Measurements from ENCODE around the gene PCLO. TPM values are rescaled to one million over a fixed set of nuclear protein-coding genes. Genes with fewer than 3 reads are reported as not detected.

Gene PCLO
- total RNA-seq, 1 experiment from 2014 or later = 4.1 TPM

- BruUV-seq (replicated peaks) = no TSS peak
- Mint-ChIP-seq H3K9me3 (ENCODE audit: unreplicated experiment) (no peaks in the 10 kb centered on the region), H3K4me3 (ENCODE audit: unreplicated experiment) (no peak overlapping the region), H3K4me1 (ENCODE audit: low read depth, unreplicated experiment) (no peaks in the 10 kb centered on the region), H3K27me3 (ENCODE audit: insufficient read depth, unreplicated experiment) (no peaks in the 10 kb centered on the region), H3K27ac (ENCODE audit: unreplicated experiment) (no peak overlapping the region), H3K36me3 (ENCODE audit: insufficient read depth, unreplicated experiment) (no peaks in the 10 kb centered on the region)
- no peak for TF ChIP-seq CTCF (IDR thresholded peaks at IDR 0.05; ENCODE audit: insufficient read depth in 1 of 2, low read depth in 1 of 2, low read length in 1 of 2, severe bottlenecking in 1 of 2, unreplicated experiment in 1 of 2)
- ChIA-PET POLR2A (no interaction called here), CTCF (no interaction called here)
- no peak overlapping the region for H3K4me3 ChIP-seq (ENCODE audit: low read depth, low read length)
- H3K36me3 ChIP-seq (ENCODE audit: control insufficient read depth, insufficient read depth, low read length) = no peaks in the 10 kb centered on the region
- no peaks in the 10 kb centered on the region for H3K4me1 ChIP-seq
- no peak for DNase-seq
- no peaks in the 10 kb centered on the region for H3K27me3 ChIP-seq (replicated peaks; ENCODE audit: control insufficient read depth, insufficient read depth, low read length)
- no peaks in the 10 kb centered on the region for H3K9me3 ChIP-seq
- intact Hi-C loops (cut with micrococcal nuclease; ENCODE audit: unreplicated experiment) = no loop called here
Measured at GRCh38 chr7:83014546-83014945, 148.1 kb downstream of the PCLO start.

DNA sequence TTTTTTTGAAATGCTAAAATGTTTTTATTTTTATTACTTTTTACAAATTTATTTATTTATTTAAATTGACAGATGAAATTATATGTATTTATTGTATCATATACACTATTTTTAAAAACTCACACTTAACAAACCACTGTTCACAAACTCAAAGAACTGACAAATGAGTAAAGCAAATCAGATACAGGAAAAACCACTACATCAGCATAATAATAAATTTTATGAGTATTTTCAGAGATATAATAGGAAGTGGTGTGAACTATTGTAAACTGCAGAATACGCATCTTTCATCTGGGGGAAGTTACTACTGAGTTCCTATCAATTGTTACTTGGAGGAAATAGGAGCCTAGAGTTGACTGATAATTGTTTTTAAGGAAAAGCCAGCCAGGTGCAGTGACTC, 150.7 kb downstream of the PCLO start:
- ChIA-PET POLR2A (no interaction called here), CTCF (interaction anchor here (0.7 kb wide), 1 partner anchor 29 kb away, joined by 3 read pairs; no protein-coding TSS in a partner anchor)
- no peaks in the 10 kb centered on the region for H3K36me3 Mint-ChIP-seq (ENCODE audit: insufficient read depth, unreplicated experiment)
- H3K27ac Mint-ChIP-seq (ENCODE audit: unreplicated experiment) = no peak overlapping the region
- H3K4me3 Mint-ChIP-seq (ENCODE audit: unreplicated experiment) = no peak overlapping the region
- no TSS peak for BruUV-seq (replicated peaks)
- Histone ChIP-seq H3K27me3 (replicated peaks; ENCODE audit: control insufficient read depth, insufficient read depth, low read length) (no peaks in the 10 kb centered on the region), H3K4me1 (no peaks in the 10 kb centered on the region), H3K9me3 (no peaks in the 10 kb centered on the region), H3K36me3 (ENCODE audit: control insufficient read depth, insufficient read depth, low read length) (no peaks in the 10 kb centered on the region), H3K4me3 (ENCODE audit: low read depth, low read length) (no peak overlapping the region)
- no peaks in the 10 kb centered on the region for H3K9me3 Mint-ChIP-seq (ENCODE audit: unreplicated experiment)
- no peak for DNase-seq
- H3K27me3 Mint-ChIP-seq (ENCODE audit: insufficient read depth, unreplicated experiment) = no peaks in the 10 kb centered on the region
- no peak for TF ChIP-seq CTCF (IDR thresholded peaks at IDR 0.05; ENCODE audit: insufficient read depth in 1 of 2, low read depth in 1 of 2, low read length in 1 of 2, severe bottlenecking in 1 of 2, unreplicated experiment in 1 of 2)
- intact Hi-C loops (cut with micrococcal nuclease; ENCODE audit: unreplicated experiment) = no loop called here
- no peaks in the 10 kb centered on the region for H3K4me1 Mint-ChIP-seq (ENCODE audit: low read depth, unreplicated experiment)

- CTCF ChIA-PET = no interaction called here
- no TSS peak for BruUV-seq (replicated peaks)
Measured at GRCh38 chr7:83005410-83005809, 157.3 kb downstream of the PCLO start.

More at GRCh38 chr7:83005410-83005809, 157.3 kb downstream of the PCLO start:
- H3K27me3 ChIP-seq (replicated peaks; ENCODE audit: control insufficient read depth, insufficient read depth, low read length) = no peaks in the 10 kb centered on the region
- peaks cover 2% of the 10 kb centered on the region for H3K9me3 Mint-ChIP-seq (ENCODE audit: unreplicated experiment)
- POLR2A ChIA-PET = no interaction called here
- H3K9me3 ChIP-seq = no peaks in the 10 kb centered on the region
- no peak overlapping the region for H3K27ac Mint-ChIP-seq (ENCODE audit: unreplicated experiment)
- intact Hi-C loops (cut with micrococcal nuclease; ENCODE audit: unreplicated experiment) = loop anchor here (1.0 to 2.0 kb wide), 2 partner anchors 68 to 265 kb away; no protein-coding TSS in a partner anchor
- no peaks in the 10 kb centered on the region for H3K4me1 ChIP-seq
- H3K36me3 ChIP-seq (ENCODE audit: control insufficient read depth, insufficient read depth, low read length) = no peaks in the 10 kb centered on the region
- no peak overlapping the region for H3K4me3 Mint-ChIP-seq (ENCODE audit: unreplicated experiment)
- no peaks in the 10 kb centered on the region for H3K36me3 Mint-ChIP-seq (ENCODE audit: insufficient read depth, unreplicated experiment)
- no peaks in the 10 kb centered on the region for H3K4me1 Mint-ChIP-seq (ENCODE audit: low read depth, unreplicated experiment)
- no peaks in the 10 kb centered on the region for H3K27me3 Mint-ChIP-seq (ENCODE audit: insufficient read depth, unreplicated experiment)
- TF ChIP-seq CTCF (IDR thresholded peaks at IDR 0.05; ENCODE audit: insufficient read depth in 1 of 2, low read depth in 1 of 2, low read length in 1 of 2, severe bottlenecking in 1 of 2, unreplicated experiment in 1 of 2) = peak; percentile 22 to 40
- DNase-seq = peak in 1 of 2 experiments; percentile 26
- H3K4me3 ChIP-seq (ENCODE audit: low read depth, low read length) = no peak overlapping the region

Measured in Caco-2 (cell line).